Activated T-helper 1 cell treated with anti-CD3 and anti-CD28 coated beads, Interleukin-12 subunit alpha, Interleukin-12 subunit beta, Interleukin-2, Interleukin-4 antibody, amounts not matched to agents 30 ng/mL and 10 ng/mL and 1 ng/mL, durations not matched to agents 14 hours and 24 hours and 36 hours (primary cell): Measurements from ENCODE around the gene CHMP6. TPM values are rescaled to one million over a fixed set of nuclear protein-coding genes. Genes with fewer than 3 reads are reported as not detected.

Experiments
- DNase-seq: peaks from one replicate; pipeline ENCODE4 v3.0.0; 2021; ENCODE audit warnings: low spot score
- H3K27ac Mint-ChIP-seq: one replicate; pipeline ENCODE4 v1.8.0; 2021; ENCODE audit warnings: mild to moderate bottlenecking, mixed read lengths
- H3K27me3 Mint-ChIP-seq: one replicate; pipeline ENCODE4 v1.8.0; 2022; ENCODE audit warnings: mild to moderate bottlenecking, moderate library complexity, mixed read lengths; ENCODE audit not compliant: insufficient read depth
- H3K36me3 Mint-ChIP-seq: one replicate; pipeline ENCODE4 v1.8.0; 2021; ENCODE audit warnings: low read depth, mixed read lengths
- H3K4me1 Mint-ChIP-seq: one replicate; pipeline ENCODE4 v1.8.0; 2021; ENCODE audit warnings: low read depth, mixed read lengths
- H3K4me3 Mint-ChIP-seq: one replicate; pipeline ENCODE4 v1.8.0; 2021; ENCODE audit warnings: mild to moderate bottlenecking, moderate library complexity, mixed read lengths
- H3K9me3 Mint-ChIP-seq: one replicate; pipeline ENCODE4 v1.8.0; 2021; ENCODE audit warnings: mixed read lengths
- intact Hi-C: fragments of 100-400 bp; cut with micrococcal nuclease; formaldehyde crosslinking; loops from one replicate; pipeline ENCODE4 v1.15.1; 2024
- total RNA-seq: library from RNA; stranded (reverse); gene quantifications from 2 replicates; pipeline ENCODE4 v1.2.3, GENCODE V29; 2022

Gene CHMP6
- total RNA-seq, 1 donor from 2014 or later, result 36.6 TPM

- Mint-ChIP-seq H3K9me3 (no peaks in the 10 kb centered on the region), H3K4me3 (no peak overlapping the region), H3K27me3 (no peaks in the 10 kb centered on the region), H3K27ac (no peak overlapping the region), H3K4me1 (no peaks in the 10 kb centered on the region), H3K36me3 (peaks cover 8% of the 10 kb centered on the region)
- DNase-seq, result no peak
- intact Hi-C loops, result no loop called here
Measured at GRCh38 chr17:80960797-80961452, 30.7 kb upstream of the CHMP6 start.

DNA sequence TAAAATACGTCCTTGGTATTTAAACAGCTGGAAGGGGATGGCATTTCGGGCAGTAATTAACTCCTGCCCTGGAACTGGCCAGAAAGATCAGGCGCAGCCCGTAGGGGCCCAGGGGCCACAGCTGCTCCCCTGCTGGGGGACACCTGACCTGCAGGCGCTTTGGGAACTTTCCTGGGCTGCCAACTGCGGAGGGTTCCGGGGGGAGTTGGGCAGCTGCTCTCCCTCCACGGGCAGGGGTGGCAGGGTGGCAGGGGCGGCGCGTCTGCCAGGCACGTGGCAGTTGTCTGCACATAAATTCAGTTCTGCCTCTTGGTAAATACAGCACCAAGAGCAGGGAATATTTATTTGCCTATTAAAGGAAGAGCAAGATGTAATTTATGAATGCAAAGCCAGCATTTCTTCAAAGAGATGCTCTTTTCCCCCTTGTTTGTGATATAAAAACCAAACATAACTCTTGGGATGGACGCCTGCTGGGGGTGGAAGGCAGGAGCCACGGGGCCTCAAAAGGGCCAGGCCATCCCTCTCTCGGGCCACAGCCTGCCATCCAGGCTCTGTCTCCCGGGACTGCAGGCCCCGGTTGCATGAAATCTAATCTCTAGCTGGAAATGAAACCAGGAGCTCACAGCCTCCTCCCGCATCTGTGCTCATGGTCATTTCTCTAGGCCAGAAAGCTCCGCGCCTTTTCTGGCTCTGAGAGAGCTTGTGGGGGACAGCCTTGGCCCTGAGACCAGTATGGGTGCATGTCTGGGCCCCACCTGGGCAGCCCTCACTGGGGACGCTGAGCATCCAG, 29.9 kb upstream of the CHMP6 start:
- intact Hi-C loops, result no loop called here
- DNase-seq, result no peak
- Mint-ChIP-seq H3K27ac (no peak overlapping the region), H3K9me3 (no peaks in the 10 kb centered on the region), H3K4me1 (no peaks in the 10 kb centered on the region), H3K27me3 (no peaks in the 10 kb centered on the region), H3K36me3 (peaks cover 8% of the 10 kb centered on the region), H3K4me3 (no peak overlapping the region)

DNA sequence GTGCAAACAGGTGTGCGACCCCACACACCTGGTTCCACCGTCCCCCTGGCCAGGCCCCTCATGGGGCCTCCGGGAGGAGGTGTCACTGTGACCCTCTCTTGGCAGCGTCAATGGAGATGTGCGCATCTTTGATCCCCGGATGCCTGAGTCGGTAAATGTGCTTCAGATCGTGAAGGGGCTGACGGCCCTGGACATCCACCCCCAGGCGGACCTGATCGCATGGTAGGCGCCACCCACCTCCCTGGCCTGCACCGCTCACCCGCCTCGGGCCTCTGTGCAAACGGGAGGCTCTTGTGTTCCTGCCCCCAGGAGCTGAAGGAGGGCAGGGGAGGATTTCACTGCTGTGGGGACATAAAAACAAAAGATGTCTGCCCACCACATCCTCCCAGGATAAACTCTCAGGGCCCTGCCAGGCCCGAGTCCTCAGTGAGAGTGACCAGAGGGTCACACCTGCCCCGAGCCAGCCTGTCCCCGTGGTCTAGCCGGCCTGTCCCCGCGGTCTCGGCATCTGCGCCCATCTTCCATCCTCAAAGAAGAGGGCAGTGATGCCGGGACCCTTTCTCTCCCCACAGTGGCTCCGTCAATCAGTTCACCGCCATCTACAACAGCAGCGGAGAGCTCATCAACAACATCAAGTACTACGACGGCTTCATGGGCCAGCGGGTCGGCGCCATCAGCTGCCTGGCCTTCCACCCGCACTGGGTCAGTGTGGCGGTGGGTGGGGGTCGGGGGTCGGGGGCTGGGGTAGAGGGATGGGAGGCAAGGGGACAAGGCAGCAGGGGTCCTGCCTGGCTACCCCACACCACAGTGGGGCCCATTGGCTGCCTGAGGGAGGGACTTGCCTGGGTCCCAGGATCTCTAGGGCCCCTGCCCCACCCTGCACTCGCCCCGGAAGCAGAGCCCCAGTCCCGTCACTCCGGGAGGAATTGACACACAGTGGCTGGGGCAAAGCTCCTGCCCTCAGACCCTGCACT, 29.0 kb upstream of the CHMP6 start:
- Mint-ChIP-seq H3K4me3 (no peak overlapping the region), H3K4me1 (no peaks in the 10 kb centered on the region), H3K9me3 (no peaks in the 10 kb centered on the region), H3K27ac (no peak overlapping the region), H3K36me3 (peaks cover 10% of the 10 kb centered on the region), H3K27me3 (no peaks in the 10 kb centered on the region)
- no peak for DNase-seq
- intact Hi-C loops, result no loop called here

GRCh38 chr17:80963812-80964543, 27.7 kb upstream of the CHMP6 start:
- H3K9me3 Mint-ChIP-seq, result no peaks in the 10 kb centered on the region
- H3K36me3 Mint-ChIP-seq, result peaks cover 10% of the 10 kb centered on the region
- DNase-seq, result no peak
- no peak overlapping the region for H3K27ac Mint-ChIP-seq
- intact Hi-C loops, result no loop called here
- H3K27me3 Mint-ChIP-seq, result no peaks in the 10 kb centered on the region
- H3K4me1 Mint-ChIP-seq, result no peaks in the 10 kb centered on the region
- no peak overlapping the region for H3K4me3 Mint-ChIP-seq

DNA sequence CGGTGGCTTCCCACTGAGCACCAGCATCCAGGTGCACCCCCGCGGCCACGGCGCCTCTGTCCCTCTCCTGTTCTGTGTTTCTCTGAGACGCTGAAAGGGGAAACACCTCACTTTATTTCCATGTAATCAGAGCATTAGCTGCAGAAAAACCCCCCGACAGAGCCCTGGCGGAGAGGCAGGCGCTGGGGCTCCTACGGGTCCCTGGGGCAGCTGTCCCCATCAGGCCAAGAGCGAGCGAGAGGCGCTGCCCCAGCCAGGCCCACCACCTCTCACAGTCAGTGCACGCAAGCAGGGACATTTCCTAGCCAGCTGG, 27.1 kb upstream of the CHMP6 start:
- H3K27ac Mint-ChIP-seq, result no peak overlapping the region

GRCh38 chr17:80964859-80965580, 26.6 kb upstream of the CHMP6 start:
- H3K4me1 Mint-ChIP-seq, result no peaks in the 10 kb centered on the region
- H3K27ac Mint-ChIP-seq, result no peak overlapping the region
- H3K27me3 Mint-ChIP-seq, result no peaks in the 10 kb centered on the region
- peaks cover 10% of the 10 kb centered on the region for H3K36me3 Mint-ChIP-seq
- intact Hi-C loops, result no loop called here
- H3K4me3 Mint-ChIP-seq, result no peak overlapping the region
- no peak for DNase-seq
- H3K9me3 Mint-ChIP-seq, result no peaks in the 10 kb centered on the region

More for the DNA sequence above, 27.1 kb upstream of the CHMP6 start:
- Mint-ChIP-seq H3K27me3 (no peaks in the 10 kb centered on the region), H3K4me3 (no peak overlapping the region), H3K9me3 (no peaks in the 10 kb centered on the region), H3K4me1 (no peaks in the 10 kb centered on the region), H3K36me3 (peaks cover 10% of the 10 kb centered on the region)
- DNase-seq, result no peak
- intact Hi-C loops, result no loop called here

- no peak for DNase-seq
- H3K27ac Mint-ChIP-seq, result no peak overlapping the region
- intact Hi-C loops, result no loop called here
- H3K36me3 Mint-ChIP-seq, result peaks cover 10% of the 10 kb centered on the region
- no peaks in the 10 kb centered on the region for H3K27me3 Mint-ChIP-seq
- peaks cover 3% of the 10 kb centered on the region for H3K4me1 Mint-ChIP-seq
- H3K4me3 Mint-ChIP-seq, result no peak overlapping the region
- no peaks in the 10 kb centered on the region for H3K9me3 Mint-ChIP-seq
Measured at GRCh38 chr17:80965606-80966005, 26.0 kb upstream of the CHMP6 start.

DNA sequence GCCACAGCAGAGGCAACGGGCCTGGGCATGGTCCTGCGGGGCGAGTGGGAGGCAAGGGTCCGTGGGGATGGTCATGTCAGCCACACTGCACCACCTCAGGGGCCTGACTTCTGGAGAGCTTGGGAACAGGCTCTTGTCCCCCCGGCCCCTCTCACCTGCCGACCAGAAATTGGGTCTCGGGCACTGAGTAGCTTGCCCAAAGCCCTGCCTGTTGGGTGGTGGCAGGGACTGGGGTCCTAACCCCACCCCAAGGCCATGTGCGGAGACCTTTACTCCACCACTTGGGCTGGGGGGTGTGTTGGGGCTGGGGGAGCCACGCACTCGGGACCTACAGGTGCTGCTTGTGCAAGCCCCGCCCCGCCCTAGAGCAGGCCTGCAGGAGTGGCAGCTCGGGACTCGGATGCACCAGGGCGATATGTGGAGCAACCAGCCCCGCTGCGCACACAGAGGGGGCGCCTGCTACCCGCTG, 24.2 kb upstream of the CHMP6 start:
- Mint-ChIP-seq H3K9me3 (no peaks in the 10 kb centered on the region), H3K36me3 (peaks cover 10% of the 10 kb centered on the region), H3K27ac (no peak overlapping the region), H3K4me1 (peaks cover 4% of the 10 kb centered on the region), H3K27me3 (no peaks in the 10 kb centered on the region), H3K4me3 (no peak overlapping the region)
- intact Hi-C loops, result no loop called here
- no peak for DNase-seq

DNA sequence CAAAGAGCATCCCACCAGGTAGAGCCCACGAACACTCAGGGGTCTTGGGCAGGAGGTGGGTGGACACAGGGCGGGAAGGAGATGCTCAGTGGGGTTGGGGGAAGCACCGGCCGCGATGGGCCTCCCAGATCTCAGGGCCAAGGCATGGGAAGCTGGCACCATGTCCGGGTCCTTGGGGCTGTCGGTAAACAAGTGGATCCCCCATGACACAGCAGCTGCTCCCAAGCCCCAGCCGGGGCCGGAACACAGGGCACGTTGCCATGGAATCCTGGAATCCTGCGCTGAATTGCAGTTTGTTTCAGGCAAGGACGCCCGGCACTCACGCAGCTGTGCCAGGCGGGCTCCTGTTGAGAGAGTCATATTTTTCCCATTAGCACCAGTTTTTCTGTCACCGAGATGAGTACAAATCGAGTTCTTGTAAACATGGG, 23.0 kb upstream of the CHMP6 start:
- no peaks in the 10 kb centered on the region for H3K9me3 Mint-ChIP-seq
- no peak overlapping the region for H3K4me3 Mint-ChIP-seq

GRCh38 chr17:80969030-80969673, 22.5 kb upstream of the CHMP6 start:
- no peak overlapping the region for H3K27ac Mint-ChIP-seq
- no peaks in the 10 kb centered on the region for H3K27me3 Mint-ChIP-seq
- intact Hi-C loops, result no loop called here
- peaks cover 10% of the 10 kb centered on the region for H3K36me3 Mint-ChIP-seq
- no peak for DNase-seq
- H3K9me3 Mint-ChIP-seq, result no peaks in the 10 kb centered on the region
- H3K4me1 Mint-ChIP-seq, result peaks cover 4% of the 10 kb centered on the region
- no peak overlapping the region for H3K4me3 Mint-ChIP-seq

More for the DNA sequence above, 23.0 kb upstream of the CHMP6 start:
- intact Hi-C loops, result no loop called here
- Mint-ChIP-seq H3K36me3 (peaks cover 10% of the 10 kb centered on the region), H3K27me3 (no peaks in the 10 kb centered on the region), H3K4me1 (peaks cover 4% of the 10 kb centered on the region), H3K27ac (no peak overlapping the region)
- DNase-seq, result no peak

DNA sequence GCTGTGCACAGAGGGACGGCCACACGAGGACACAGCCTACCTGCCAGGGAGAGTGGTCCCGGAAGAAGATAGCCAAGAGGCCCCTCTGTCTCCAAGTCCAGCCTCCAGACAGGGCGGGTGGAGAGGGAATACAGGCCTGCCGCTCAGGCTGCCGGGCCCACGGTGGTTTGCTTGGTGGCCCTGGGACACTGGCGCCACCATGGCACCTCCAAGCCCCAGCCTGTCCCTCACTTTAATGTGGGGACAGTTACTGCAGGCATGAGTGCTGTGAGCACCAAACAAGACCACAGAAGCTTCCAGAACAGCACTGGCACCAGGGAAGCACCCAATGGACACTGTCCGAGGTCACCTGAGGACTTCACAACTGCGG, 22.0 kb upstream of the CHMP6 start:
- Mint-ChIP-seq H3K9me3 (no peaks in the 10 kb centered on the region), H3K4me1 (peaks cover 4% of the 10 kb centered on the region), H3K36me3 (peaks cover 6% of the 10 kb centered on the region), H3K27me3 (peaks cover 3% of the 10 kb centered on the region), H3K4me3 (no peak overlapping the region), H3K27ac (no peak overlapping the region)
- no peak for DNase-seq
- intact Hi-C loops, result no loop called here
